ENCODE results near the gene METAP1D.

The METAP1D gene

GRCh38 chr2:172095146-172095904 lies 95.6 kb downstream of the METAP1D start:
- in situ Hi-C loops (cut with HindIII; ENCODE audit: low pct_ligation_motif_present, low sequenced_read_pairs), result no loop called here
- TF ChIP-seq, protein P1, sequence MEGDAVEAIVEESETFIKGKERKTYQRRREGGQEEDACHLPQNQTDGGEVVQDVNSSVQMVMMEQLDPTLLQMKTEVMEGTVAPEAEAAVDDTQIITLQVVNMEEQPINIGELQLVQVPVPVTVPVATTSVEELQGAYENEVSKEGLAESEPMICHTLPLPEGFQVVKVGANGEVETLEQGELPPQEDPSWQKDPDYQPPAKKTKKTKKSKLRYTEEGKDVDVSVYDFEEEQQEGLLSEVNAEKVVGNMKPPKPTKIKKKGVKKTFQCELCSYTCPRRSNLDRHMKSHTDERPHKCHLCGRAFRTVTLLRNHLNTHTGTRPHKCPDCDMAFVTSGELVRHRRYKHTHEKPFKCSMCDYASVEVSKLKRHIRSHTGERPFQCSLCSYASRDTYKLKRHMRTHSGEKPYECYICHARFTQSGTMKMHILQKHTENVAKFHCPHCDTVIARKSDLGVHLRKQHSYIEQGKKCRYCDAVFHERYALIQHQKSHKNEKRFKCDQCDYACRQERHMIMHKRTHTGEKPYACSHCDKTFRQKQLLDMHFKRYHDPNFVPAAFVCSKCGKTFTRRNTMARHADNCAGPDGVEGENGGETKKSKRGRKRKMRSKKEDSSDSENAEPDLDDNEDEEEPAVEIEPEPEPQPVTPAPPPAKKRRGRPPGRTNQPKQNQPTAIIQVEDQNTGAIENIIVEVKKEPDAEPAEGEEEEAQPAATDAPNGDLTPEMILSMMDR (IDR thresholded peaks at IDR 0.05; ENCODE audit: low read depth, low read length, missing control alignments), result no peak
- H3K36me3 ChIP-seq (replicated peaks), result no peaks in the 10 kb centered on the region
- DNase-seq, result peak; percentile 60
- peaks cover 44% of the 10 kb centered on the region for H3K27me3 ChIP-seq (replicated peaks)
- peak overlapping the region; percentile 59 for H3K4me3 ChIP-seq (ENCODE audit: low read depth, low read length)
- H3K27ac ChIP-seq, result no peak overlapping the region

- TF ChIP-seq, protein P1 (IDR thresholded peaks at IDR 0.05; ENCODE audit: low read depth, low read length, missing control alignments), result peak; percentile 58
- DNase-seq, result no peak
- H3K27ac ChIP-seq, result no peak overlapping the region
- H3K4me3 ChIP-seq (ENCODE audit: low read depth, low read length), result peak overlapping the region; percentile 59
- H3K36me3 ChIP-seq (replicated peaks), result no peaks in the 10 kb centered on the region
- in situ Hi-C loops (cut with HindIII; ENCODE audit: low pct_ligation_motif_present, low sequenced_read_pairs), result no loop called here
- peaks cover 41% of the 10 kb centered on the region for H3K27me3 ChIP-seq (replicated peaks)
These were observed 96.3 kb downstream of the METAP1D start for GRCh38 chr2:172095905-172096625.

DNA sequence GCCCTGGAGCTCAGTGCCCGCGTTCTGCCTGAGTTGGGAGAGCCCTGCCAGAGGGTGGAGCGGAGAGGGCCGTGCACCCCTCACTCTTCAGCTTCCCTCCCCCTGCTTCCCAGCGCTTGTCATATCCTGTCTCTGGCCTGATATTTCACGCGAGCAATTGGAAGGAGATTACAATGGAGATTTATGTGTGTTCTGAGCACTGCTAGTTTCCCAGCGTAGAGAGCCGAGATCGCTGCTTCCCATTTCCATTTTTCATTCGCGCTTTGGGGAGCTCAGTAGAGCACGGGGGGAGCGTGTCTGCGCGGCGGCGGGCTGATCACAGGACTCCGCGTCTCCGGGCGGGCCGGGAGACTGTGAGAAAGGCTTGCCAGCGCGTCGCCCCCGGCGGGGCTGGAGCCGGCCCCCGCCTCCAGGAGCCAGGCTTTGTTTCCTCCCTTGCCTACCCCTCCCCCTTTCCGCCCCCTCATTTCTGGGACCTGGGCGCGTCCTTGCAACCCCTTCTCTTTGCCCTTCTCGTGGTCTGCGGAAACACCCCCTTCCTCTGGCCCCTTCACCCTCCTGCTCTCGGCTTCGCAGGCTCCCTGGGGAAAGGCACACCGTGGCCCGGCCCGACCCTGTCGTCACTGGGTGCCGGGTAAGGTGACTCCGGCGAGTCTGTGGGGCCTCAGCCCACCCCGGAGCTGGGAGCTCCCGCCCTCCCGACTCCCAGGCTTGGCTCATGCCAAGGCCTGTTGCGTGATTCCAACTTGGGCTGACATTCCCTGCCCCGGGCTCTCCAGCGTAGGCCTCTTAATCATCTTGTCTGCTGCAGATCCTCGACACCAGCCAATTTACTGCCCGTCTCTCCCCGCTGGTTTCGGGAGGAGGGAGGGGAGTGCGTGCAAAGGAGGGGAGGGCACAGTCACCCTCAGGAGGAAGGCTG lies 97.1 kb downstream of the METAP1D start:
- TF ChIP-seq, protein P1 (IDR thresholded peaks at IDR 0.05; ENCODE audit: low read depth, low read length, missing control alignments), result no peak
- H3K4me3 ChIP-seq (ENCODE audit: low read depth, low read length), result peak overlapping the region; percentile 59
- no peak for DNase-seq
- in situ Hi-C loops (cut with HindIII; ENCODE audit: low pct_ligation_motif_present, low sequenced_read_pairs), result no loop called here
- peaks cover 40% of the 10 kb centered on the region for H3K27me3 ChIP-seq (replicated peaks)
- H3K27ac ChIP-seq, result peak overlapping the region; percentile 10
- H3K36me3 ChIP-seq (replicated peaks), result no peaks in the 10 kb centered on the region

- no peak for DNase-seq
- H3K36me3 ChIP-seq (replicated peaks), result no peaks in the 10 kb centered on the region
- TF ChIP-seq, protein P1 (IDR thresholded peaks at IDR 0.05; ENCODE audit: low read depth, low read length, missing control alignments), result no peak
- no peak overlapping the region for H3K27ac ChIP-seq
- peaks cover 33% of the 10 kb centered on the region for H3K27me3 ChIP-seq (replicated peaks)
- in situ Hi-C loops (cut with HindIII; ENCODE audit: low pct_ligation_motif_present, low sequenced_read_pairs), result no loop called here
- no peak overlapping the region for H3K4me3 ChIP-seq (ENCODE audit: low read depth, low read length)
These were observed 97.9 kb downstream of the METAP1D start for GRCh38 chr2:172097557-172098131.

DNA sequence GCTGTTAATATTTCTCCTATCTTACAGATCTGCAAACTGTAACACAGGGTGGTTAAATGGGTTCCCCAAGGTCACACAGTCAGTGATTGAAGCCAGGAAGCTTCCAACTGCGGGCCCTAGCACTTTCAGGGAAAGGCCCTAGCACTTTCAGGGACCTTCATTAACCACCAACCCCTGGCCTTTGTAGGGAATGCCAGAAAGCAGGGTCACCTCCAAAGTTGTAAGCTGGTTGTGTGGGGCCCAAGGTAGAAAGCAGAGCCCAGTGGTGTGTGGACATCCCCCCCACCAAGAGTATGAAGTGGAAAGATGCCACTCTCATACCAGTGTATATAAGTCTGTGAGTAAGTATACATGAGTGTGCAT lies 98.5 kb downstream of the METAP1D start:
- Histone ChIP-seq H3K27me3 (replicated peaks) (peaks cover 27% of the 10 kb centered on the region), H3K4me3 (ENCODE audit: low read depth, low read length) (no peak overlapping the region), H3K27ac (no peak overlapping the region), H3K36me3 (replicated peaks) (no peaks in the 10 kb centered on the region)
- TF ChIP-seq, protein P1 (IDR thresholded peaks at IDR 0.05; ENCODE audit: low read depth, low read length, missing control alignments), result no peak
- no peak for DNase-seq
- in situ Hi-C loops (cut with HindIII; ENCODE audit: low pct_ligation_motif_present, low sequenced_read_pairs), result no loop called here
